CD1c-positive myeloid dendritic cell (primary cell): ENCODE data around the gene PCSK7.
"Not testable (repeated sequence)": the region's sequence is repeated elsewhere in the genome, so short reads cannot be mapped to it uniquely, and the experiment has no call there.

ENCODE experiments used
- DNase-seq: peaks from one replicate; pipeline ENCODE4 v3.0.0-alpha.2; 2016; ENCODE audit errors: extremely low spot score

PCSK7 gene

GRCh38 chr11:117185736-117186430 is 46.0 kb downstream of the PCSK7 start:
- DNase-seq = no peak

- no peak for DNase-seq
Measured at GRCh38 chr11:117183724-117184349, 48.0 kb downstream of the PCSK7 start.

GRCh38 chr11:117183178-117183577 is 48.7 kb downstream of the PCSK7 start:
- not testable (repeated sequence) for DNase-seq

- no peak for DNase-seq
Measured at GRCh38 chr11:117182551-117182935, 49.3 kb downstream of the PCSK7 start.

- DNase-seq = no peak
Measured at GRCh38 chr11:117181586-117182550, 50.0 kb downstream of the PCSK7 start.

GRCh38 chr11:117180661-117181585 is 51.0 kb downstream of the PCSK7 start:
- peak; percentile 77 for DNase-seq

- peak; percentile 69 for DNase-seq
Measured at GRCh38 chr11:117180020-117180419, 51.9 kb downstream of the PCSK7 start.

- peak; percentile 30 for DNase-seq
Measured at GRCh38 chr11:117179048-117179999, 52.5 kb downstream of the PCSK7 start.

- DNase-seq = peak; percentile 92
Measured at GRCh38 chr11:117178210-117179034, 53.5 kb downstream of the PCSK7 start, which contains the start of gene SIDT2. Gene SIDT2 (plus strand): TSS chr11:117178743. CDS start chr11:117179264, 521 bp downstream.

GRCh38 chr11:117177534-117178209 is 54.2 kb downstream of the PCSK7 start:
- no peak for DNase-seq

- DNase-seq = no peak
Measured at GRCh38 chr11:117176186-117176585, 55.7 kb downstream of the PCSK7 start.

GRCh38 chr11:117175781-117176180 is 56.1 kb downstream of the PCSK7 start:
- DNase-seq = no peak

- DNase-seq = no peak
Measured at GRCh38 chr11:117175104-117175503, 56.8 kb downstream of the PCSK7 start.

GRCh38 chr11:117172724-117173421 is 59.0 kb downstream of the PCSK7 start:
- peak; percentile 77 for DNase-seq

- DNase-seq = peak; percentile 83
Measured at GRCh38 chr11:117171404-117172061, 60.3 kb downstream of the PCSK7 start.

GRCh38 chr11:117171007-117171403 is 60.9 kb downstream of the PCSK7 start:
- no peak for DNase-seq

GRCh38 chr11:117170210-117170609 is 61.7 kb downstream of the PCSK7 start:
- DNase-seq = no peak
